Epidermal melanocyte (primary cell): ENCODE data around the gene MYO15B.
A peak's percentile ranks its signal among the peaks of the same experiment; 100 is the strongest.
"Not testable (repeated sequence)": the region's sequence is repeated elsewhere in the genome, so short reads cannot be mapped to it uniquely, and the experiment has no call there.

Experiments
- DNase-seq: peaks from one replicate; pipeline ENCODE4 v3.0.0; 2011; ENCODE audit warnings: low spot score; ENCODE audit not compliant: insufficient read length

MYO15B gene

DNA sequence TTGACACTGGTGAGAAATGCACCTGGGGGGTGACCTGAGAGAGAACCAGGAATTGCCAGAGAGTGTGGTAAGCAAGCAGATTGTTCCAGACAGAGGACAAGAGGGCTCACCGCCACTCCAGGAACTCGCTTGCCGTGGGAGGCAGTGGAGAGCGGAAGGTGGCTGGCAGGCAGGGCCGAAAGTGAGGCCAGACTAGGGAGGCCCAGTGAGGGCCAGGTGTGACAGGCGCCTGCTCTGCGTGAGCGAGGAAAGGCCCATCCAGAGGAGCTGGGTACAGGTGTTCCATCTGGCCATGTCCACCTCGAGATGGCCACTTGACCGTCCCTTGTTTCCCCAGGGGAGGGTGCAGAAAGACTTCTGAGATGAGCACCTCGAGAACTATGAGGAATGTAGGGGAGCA lies 11.9 kb upstream of the MYO15B start:
- no peak for DNase-seq

- no peak for DNase-seq
Observed at GRCh38 chr17:75576661-75577060, 10.9 kb upstream of the MYO15B start.

DNA sequence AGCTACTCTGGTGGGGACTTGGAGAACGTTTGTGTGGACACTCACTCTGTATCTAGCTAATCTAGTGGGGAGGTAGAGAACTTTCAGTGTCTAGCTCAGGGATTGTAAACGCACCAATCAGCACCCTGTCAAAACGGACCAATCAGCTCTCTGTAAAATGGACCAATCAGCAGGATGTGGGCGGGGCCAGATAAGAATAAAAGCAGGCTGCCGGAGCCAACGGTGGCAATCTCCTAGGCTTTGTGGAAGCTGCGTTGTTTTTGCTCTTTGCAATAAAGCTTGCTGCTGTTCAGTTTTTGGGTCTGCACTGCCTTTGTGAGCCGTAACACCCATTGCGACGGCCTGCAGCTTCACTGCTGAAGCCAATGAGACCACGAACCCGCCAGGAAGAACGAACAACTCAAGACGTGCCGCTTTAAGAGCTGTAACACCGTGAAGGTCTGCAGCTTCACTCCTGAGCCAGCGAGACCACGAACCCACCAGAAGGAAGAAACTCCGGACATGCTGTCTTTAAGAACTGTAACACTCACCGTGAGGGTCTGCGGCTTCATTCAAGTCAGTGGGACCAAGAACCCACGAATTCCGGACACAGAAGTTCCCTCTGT lies 6.4 kb upstream of the MYO15B start:
- not testable (repeated sequence) for DNase-seq

- DNase-seq, result not testable (repeated sequence)
Observed at GRCh38 chr17:75583197-75583596, 4.4 kb upstream of the MYO15B start.

GRCh38 chr17:75584849-75585175 lies 2.8 kb upstream of the MYO15B start:
- DNase-seq, result no peak

- DNase-seq, result no peak
Observed at GRCh38 chr17:75588596-75589011, 1.0 kb downstream of the MYO15B start.

DNA sequence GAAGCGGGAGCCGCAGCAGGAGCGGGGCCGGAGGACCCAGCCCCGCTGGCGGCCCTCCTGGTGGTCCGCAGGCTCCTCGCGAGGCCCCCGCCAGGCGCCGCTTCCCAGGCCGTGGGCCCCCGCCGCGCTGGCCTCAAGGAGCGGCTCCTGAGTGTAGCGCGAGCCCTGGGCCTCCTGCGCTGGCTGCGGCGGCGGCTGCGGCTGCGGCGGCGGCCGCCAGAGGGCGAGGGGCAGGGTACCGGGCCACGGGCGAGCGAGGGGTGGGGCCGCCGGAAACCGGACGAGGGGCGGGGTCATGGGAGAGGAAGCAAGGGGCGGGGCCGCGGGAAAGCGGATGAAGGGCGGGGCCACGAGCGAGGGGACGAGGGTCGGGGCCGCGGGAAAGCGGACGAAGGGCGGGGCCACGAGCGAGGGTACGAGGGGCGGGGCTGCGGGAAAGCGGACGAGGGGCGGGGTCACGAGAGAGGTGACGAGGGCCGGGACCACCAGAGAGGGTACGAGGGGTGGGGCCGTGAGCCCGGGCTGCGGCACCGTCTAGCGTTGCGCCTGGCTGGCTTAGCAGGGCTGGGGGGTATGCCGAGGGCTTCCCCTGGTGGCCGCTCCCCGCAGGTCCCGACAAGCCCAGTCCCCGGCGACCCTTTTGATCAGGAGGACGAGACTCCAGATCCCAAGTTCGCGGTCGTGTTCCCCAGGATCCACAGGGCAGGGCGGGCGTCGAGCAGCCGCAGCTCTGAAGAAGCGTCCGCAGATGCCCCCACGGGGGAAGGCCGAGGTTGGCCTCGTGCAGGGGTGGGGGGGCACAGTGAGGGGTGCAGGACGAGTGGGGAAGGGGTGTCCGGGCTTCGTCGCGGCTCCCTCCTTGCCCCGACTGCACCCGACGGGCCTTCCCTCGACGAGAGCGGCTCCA lies 1.7 kb downstream of the MYO15B start:
- DNase-seq, result peak; percentile 95

DNA sequence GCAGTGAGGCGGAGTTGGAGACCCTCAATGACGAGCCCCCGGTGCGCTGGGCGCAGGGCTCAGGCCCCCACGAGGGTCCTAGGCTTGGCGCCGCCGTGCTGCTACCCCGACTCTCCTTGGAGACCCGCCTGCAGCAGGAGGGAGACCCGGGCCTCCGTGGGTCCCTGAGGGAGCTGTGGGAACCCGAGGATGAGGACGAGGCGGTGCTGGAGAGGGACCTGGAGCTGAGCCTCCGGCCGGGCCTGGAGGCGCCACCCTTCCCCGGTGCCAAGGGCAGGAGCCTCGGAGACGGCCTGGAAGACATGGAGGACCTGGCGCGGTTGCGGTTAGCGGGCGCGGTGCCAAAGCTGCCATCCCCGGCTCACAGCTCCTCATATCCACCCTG lies 2.3 kb downstream of the MYO15B start:
- DNase-seq, result no peak

- no peak for DNase-seq
Observed at GRCh38 chr17:75590314-75590761, 2.7 kb downstream of the MYO15B start.

DNA sequence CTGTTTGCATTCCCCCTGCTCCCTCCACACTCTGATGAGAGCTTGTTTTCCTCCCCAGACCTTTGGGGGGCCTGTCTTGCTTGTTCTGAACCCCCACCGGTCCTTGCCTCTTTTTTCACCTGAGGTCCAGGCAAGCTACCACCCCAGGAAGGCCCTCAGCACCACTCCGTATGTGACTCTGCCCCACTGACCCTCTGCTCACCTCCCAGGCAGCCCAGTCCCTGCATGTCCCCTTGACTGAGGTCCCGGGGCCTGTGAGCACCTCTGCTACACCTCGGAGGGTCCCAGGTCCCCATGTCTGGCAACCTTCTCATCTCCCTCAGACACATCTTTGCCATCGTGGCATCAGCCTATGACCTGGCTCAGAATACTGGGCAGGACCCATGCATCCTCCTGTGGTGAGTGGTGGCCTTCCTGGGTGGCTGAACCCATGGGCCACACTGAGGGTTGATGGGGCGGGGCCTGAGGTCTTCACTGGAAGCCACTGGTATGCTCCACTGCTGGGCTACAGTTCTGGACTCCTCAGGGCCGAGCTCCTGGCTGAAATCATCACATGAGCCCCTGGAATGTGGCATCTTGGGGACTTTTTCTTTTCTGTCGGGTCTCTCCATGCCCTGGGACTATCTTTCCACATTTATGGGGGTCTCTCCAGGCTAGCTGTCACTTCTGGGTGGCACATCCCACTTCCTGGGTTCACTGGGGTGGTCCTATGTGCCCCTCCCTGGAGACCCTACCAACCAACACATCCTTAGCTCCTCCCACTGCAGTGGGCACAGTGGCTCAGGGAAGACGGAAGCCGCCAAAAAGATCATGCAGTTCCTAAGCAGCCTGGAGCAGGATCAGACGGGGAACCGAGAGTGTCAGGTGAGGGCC lies 3.5 kb downstream of the MYO15B start:
- DNase-seq, result no peak

DNA sequence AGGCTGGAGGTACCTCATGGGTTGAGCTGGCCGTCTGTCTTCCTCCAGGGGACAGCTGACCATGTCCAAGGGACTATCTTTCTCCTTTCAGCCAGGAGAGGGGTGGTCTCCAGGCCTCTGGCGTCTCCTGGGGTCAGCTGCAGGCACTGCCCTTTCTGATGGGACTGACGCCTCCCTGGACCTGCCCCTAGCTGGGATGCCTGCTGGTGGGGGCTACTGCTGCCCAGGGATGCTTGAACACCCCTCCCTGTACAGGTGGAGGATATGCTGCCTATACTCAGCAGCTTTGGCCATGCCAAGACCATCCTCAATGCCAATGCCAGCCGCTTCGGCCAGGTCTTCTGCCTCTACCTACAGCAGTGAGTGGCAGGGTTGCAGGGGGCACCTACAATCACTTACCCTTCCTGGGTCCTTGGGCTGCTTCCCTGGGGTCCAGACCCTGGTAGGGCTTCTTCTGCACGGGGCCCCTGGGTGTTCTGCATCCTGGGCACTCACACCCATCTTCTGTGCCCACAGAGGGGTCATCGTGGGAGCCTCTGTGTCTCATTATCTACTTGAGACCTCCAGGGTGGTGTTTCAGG lies 4.2 kb downstream of the MYO15B start:
- no peak for DNase-seq

DNA sequence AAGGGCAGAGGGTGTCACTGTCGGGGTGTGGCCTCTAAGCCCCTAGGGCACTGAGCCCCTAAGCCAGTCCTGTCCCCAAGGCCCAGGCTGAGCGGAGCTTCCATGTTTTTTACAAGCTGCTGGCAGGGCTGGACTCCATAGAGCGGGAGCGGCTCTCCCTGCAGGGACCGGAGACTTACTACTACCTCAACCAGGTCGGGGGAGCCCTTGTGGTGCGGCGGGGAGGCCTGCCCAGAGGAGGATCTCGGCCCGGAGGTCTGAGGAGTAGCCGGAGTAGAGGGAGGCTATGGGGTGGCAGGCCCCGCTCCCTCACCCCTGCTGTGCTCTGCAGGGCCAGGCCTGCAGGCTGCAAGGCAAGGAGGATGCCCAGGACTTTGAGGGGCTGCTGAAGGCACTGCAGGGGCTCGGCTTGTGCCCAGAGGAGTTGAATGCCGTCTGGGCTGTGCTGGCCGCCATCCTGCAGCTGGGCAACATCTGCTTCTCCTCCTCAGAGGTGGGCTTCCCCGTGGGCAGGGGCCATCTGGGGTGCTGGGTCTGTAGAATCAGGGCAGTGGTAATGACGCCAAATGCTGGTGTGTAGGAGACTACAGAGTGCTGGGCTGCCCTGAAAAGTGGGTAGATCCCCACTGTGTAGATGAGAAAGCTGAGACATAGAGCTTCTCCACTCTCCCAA lies 4.9 kb downstream of the MYO15B start:
- DNase-seq, result no peak

- not testable (repeated sequence) for DNase-seq
Observed at GRCh38 chr17:75593430-75593829, 5.8 kb downstream of the MYO15B start.

GRCh38 chr17:75594499-75595283 lies 7.1 kb downstream of the MYO15B start:
- no peak for DNase-seq

DNA sequence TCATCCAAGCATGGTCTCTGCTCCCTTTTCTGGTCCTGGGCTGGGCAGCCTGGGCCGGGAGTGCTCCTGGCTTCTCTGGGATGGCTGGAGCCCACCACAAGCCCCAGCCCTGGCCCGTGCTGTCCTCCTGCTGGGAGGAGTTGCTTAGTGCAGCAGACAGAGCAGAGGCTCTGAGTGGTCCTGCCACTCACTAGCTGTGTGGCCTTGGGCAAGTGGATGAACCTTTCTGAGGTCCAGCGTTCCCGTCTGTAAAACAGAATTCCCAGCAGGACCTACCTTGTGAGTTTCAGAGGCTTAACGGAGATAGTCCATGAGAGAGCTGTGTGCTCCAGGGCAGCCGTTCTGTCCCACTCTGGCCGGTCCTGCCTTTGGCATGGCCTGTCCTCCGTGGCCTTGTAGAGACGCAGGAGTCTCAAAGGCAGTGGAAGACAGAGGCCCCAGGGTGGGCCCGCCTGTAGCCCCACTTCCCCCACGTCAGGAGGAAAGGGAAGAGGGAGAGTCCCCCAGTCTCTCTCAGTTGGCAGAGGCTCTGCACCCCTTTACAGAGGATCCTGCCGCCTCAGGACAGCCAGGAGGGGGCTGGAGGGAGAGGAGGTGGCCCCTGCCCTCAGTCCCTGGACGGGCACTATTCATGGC lies 7.8 kb downstream of the MYO15B start:
- DNase-seq, result no peak

DNA sequence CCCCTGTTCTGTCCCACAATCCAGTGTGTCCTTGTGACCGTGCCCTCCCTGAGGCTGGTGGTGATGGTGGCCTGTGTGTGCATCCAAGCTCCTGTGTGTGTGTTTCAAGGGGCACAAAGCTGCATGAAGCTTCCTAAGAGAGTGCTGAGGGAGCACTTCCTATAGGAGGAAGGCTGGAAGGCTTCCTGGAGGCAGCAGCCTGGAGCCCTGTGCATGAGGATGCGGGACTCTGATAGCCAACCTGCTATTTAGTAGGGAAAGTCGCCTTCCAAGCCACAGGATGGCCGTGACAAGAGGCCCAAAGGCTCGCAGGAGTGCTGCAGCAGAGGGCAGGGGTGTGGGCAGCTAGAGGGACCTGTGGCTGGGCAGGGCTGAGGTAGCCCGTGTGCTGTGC lies 8.3 kb downstream of the MYO15B start:
- DNase-seq, result no peak

GRCh38 chr17:75596320-75597087 lies 8.9 kb downstream of the MYO15B start:
- no peak for DNase-seq

- no peak for DNase-seq
Observed at GRCh38 chr17:75601057-75601987, 13.7 kb downstream of the MYO15B start.
